IPS-18c (cell line): ENCODE measurements around the gene GRAP2.
"Not testable (repeated sequence)": the region's sequence is repeated elsewhere in the genome, so short reads cannot be mapped to it uniquely, and the experiment has no call there.

Experiments used
- H3K4me3 ChIP-seq: 2 replicates; pipeline ENCODE4 v1.7.0; 2013; ENCODE audit warnings: low read depth, mild to moderate bottlenecking, low read length, moderate library complexity; ENCODE audit not compliant: insufficient read depth
- H3K9me3 ChIP-seq: one replicate; pipeline ENCODE4 v1.6.1; 2013; ENCODE audit warnings: mild to moderate bottlenecking, low read length, moderate library complexity; ENCODE audit not compliant: control insufficient read depth, insufficient read depth

GRAP2 gene

DNA sequence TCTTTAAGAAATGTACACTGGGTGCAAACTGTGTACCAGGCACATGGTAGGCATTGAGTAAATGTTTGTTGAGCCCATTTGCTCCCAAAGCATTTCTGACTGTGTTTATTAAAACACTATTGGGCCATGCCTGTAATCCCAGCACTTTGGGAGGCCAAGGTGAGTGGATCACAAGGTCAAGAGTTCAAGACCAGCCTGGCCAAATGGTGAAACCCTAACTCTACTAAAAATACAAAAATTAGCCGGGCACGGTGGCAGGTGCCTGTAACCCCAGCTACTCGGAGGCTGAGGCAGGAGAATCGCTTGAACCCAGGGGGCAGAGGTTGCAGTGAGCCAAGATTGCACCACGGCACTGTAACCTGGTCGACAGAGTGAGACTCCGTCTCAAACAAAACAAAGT, 92.0 kb downstream of the GRAP2 start:
- H3K9me3 ChIP-seq, H3K4me3 ChIP-seq: not testable (repeated sequence)

DNA sequence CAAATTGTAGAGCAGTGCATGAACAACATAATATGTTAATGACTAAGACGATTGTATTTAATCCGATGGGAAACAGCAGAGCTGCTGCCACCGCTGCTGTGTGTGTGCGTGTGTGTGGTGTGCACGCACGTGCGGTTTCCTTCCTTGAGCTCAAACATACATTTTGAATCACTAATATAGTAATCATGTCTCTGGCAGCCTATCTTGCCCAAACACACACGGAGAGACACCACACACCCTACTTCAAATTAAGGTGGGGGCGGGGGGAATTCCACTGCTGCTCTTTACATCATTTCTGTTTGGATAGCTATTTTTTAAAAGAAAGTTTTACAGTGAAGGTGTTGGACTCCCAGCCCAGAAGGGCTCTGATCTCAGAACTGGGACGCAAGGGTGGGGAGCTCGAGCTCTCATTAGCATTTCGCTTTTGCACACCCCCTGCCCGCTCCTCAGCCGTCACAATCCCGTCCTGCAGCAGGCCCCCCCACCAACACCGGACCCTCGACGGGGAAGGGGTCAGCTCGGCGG, 93.2 kb downstream of the GRAP2 start:
- peak overlapping the region; percentile 38; the same call in 1 of the 2 replicates for H3K4me3 ChIP-seq
- H3K9me3 ChIP-seq = no peaks in the 10 kb centered on the region

DNA sequence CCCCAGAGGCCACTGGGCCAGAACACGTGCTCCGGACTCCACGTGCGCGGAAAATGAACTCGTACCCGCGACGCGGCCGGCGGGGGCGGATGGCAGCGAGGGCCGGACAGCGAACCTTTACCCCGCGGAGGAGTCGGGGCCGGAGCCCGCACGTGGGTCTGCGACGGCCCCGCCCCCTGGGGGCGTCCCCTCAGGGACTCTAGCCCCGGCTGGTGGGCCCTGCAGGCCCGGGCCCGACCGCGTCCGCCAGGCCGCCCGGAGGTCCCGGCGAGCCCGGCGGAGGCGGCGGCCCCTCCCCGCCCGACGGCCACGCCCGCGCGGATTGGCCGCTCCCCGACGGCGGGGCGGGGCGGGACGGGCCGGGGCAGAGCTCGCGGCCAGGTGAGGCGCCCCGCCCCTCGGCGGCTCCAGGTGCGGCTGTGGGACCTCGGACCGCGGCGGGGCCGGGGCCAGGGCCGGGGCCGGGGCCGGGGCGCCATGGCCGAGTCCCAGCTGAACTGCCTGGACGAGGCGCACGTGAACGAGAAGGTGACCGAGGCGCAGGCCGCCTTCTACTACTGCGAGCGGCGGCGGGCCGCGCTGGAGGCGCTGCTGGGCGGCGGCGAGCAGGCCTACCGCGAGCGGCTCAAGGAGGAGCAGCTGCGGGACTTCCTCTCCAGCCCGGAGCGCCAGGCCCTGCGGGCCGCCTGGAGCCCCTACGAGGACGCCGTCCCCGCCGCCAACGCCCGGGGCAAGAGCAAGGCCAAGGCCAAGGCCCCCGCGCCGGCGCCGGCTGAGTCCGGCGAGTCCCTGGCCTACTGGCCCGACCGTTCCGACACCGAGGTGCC, 93.9 kb downstream of the GRAP2 start, which contains the start of gene FAM83F:
FAM83F (plus strand) TSS at position 389 of the 827 bp plus-strand sequence; CDS start at position 478, 89 bp downstream.
- Histone ChIP-seq H3K9me3 (no peaks in the 10 kb centered on the region), H3K4me3 (peak within 1 kb of the TSS; percentile 60)

DNA sequence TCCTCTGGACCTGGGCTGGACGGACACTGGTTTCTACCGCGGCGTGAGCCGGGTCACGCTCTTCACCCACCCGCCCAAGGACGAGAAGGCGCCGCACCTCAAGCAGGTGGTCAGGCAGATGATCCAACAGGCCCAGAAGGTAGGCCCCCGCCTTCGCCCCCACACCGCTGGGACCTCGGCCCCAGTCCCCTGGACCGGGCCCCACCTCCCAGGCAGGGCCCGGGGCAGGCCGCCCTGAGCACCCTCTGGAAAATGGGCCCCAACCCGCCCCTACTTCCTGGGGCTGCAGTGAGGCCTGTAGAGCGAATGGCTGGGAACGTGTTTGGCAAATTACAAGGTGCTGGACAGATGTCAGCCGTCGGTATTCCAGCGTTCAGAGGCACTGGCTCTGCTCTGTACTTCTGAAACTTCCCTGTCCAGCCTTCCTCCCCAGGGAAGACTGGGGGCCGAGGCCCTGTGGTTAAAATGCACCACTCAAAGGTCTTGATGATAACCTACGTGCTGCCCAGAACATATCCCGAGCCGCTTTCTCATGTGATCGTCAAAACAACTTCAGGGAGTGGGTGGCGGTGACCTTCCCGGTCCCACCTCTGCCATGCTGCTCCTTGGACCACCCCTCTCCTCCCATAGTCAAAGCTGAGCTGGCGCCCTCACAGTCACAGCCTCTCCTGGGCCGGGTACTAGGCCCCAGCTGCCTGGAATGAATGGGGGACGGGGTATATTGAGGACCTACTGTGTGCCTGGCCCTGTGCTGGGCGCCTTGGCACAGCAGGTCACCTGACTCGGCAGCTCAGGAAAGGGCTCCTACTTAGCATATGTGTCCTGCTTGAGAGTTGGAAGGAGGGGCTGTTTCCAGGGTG, 94.7 kb downstream of the GRAP2 start:
- Histone ChIP-seq H3K9me3 (no peaks in the 10 kb centered on the region), H3K4me3 (peak overlapping the region; percentile 60)

DNA sequence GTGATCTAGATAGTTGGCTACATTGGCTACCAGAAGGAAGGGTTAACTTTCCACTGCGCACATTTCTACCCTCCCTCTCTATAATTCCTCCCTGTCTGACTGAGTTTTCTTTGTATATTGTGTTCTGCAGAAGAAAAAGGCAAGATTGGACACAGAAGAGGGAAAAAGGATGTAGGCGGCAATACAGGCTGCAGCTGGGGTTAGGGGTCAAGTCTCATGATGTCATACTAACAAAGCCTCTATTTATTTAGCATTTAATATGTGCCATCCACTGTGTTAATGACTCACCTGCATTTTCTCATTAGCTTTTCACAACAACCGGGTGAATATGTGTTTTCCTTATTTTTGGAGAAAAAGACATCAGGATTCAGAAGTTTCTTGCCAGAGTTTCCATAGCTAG, 95.8 kb downstream of the GRAP2 start:
- Histone ChIP-seq H3K4me3 (no peak overlapping the region), H3K9me3 (no peaks in the 10 kb centered on the region)

DNA sequence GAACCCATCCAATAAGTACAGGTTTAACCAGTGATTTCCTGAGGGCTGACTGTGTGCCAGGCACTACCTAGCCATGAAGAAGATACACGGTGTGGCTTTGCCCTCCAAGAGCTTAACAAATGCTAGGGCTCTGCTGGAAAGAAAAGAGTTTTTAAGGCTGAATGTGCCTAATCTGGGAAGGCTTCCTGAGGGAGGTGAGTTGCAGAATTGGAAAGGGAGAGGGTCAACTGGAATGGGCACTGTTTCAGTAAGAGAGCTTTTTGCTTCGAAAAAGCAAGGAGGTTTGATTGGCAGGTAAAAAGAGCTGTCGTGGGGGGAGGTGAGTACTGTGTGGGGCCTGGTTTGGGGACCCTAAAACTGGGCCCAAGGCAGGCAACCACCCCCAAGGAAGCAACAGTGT, 96.5 kb downstream of the GRAP2 start:
- Histone ChIP-seq H3K9me3 (no peaks in the 10 kb centered on the region), H3K4me3 (no peak overlapping the region)

DNA sequence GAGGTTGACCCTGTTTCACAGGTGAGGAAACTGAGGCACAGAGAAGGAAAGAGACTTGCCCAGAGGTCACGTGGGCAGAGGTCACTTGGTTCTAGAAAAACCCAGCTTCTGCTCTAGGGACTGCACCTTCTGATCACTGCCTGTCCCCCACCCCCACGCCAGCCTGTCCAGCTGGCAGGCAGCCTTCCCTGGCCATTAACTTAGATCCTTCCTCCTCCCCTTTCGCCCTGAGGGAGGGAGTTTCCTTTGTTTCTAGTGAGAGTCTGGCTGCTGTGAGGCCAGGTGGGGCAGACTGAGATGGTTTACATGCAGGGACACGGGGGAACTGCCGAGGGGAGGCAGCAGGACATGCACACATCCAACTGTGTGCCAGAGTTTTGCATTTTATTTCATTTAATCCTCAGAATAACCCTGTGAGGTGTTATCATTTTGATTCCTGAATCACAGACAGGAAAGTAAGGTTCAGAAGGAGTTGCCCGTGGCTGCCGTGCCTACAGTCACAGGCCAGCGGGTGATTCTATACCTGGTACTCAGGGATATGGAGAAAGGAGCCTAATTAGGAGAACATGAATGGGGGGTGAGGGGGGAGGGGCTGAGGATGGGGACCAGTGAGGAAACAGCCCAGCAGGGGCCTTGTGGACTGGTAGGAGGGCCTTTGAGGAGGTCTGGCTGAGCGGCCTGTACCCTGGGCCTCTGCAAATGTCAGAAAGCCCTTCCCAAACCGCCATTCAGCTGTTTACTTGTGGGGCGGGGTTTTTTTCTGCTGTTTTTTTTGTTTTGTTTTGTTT, 97.2 kb downstream of the GRAP2 start:
- peaks cover under 1% of the 10 kb centered on the region for H3K9me3 ChIP-seq
- H3K4me3 ChIP-seq = no peak overlapping the region

DNA sequence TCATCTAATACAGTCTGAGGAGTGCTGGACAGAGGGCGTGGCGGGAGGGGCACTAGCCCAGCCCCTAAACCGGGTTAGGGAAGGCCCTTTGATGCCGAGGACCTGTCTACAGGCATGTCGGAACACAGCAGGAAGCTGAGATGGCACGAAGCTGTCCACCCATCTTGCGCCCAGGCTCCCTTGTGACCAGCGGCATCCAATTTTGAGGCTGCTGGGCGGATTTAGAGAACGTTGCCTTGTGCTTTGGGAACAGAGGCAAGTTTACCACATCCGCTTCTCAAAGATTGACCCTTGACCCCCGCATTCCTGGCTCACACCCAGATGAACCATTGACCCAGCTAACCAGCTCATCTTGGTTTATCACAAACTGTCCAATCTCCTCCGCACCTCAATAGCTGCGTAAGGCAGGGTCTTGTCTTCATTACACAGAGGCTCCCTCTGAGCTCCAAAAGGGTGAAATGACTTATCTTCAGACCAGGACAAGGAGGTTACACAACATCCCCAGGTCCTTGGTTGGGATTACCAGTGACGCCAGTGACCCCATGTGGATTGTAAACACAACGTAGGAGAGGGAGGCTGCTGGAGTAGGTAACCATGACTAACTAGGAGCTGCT, 98.4 kb downstream of the GRAP2 start:
- H3K4me3 ChIP-seq = no peak overlapping the region
- peaks cover 2% of the 10 kb centered on the region for H3K9me3 ChIP-seq

DNA sequence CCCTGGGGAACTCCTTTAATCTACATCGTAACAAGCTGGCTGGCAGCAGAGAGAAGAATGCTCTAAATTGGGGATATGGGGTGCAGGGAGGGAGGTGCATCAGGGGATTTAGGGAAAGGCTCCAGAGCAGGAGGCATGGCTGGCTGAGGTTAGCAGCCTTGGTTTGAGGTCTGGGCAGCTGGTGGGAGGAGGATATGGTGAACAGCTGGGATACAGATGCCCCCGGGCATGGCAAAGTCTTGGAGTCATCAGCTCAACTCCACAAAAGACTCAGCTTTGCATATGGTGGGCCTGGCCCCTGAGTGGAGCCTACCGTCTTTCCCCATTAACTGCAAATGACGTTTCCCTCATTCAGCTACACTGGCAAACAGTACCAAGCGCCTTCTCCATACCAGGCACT, 99.3 kb downstream of the GRAP2 start:
- peaks cover 2% of the 10 kb centered on the region for H3K9me3 ChIP-seq
- H3K4me3 ChIP-seq = no peak overlapping the region

DNA sequence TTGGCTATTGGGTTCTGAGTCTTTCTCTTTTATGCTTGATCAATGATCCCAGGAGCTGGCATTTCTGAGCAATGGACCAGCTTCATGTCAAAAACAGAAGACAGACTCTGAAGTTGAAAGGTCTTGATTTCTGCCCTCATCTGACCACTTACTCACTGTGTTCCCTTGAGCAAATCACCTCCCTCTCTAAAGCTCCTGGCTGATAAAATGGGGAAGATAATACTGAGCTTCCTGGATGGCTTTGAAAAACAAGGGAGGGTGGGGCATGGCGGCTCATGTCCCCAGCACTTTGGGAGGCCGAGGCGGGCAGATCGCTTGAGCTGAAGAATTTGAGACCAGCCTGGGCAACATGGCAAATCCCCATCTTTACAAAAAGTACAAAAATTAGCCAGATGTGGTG, 100.2 kb downstream of the GRAP2 start:
- H3K4me3 ChIP-seq = no peak overlapping the region
- peaks cover 2% of the 10 kb centered on the region for H3K9me3 ChIP-seq

DNA sequence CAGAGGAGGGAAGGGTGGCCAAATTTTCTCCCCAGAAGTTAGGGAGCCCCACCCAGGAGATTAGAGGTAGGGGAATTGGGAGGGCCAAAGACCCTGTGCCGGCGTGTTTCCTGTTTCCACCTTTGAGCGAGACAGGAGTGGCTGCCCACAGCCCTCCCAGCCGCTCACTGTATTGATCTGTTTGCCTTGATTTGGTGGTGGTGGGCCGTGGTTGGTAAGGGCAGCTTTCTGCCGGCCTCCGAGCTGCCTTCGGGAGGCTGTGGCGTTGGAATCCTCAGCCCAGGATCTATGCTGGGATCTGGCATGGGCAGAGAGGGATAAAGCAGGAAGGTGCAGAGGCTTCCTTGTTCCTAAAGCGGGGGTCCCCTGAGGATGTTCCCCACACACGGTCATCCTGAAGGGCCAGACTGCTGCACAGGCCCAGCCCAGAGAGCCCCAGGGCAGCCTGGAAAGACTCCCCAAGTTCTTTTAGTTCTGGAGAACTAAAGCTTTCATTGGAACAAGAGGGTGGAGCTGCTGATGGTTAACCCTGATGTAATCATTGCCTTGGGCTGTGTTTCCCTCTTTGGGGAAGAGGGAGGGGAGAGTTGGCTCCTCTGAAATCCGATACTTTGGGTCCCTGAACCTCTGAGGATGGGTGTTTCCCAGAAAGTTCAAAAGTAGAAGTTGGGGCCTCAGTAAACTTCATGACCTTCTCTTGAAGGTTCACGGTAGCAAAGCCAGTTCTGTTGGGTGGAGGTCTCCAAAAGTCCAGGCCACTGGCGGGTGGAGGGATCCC, 101.1 kb downstream of the GRAP2 start:
- no peak overlapping the region; the same call in 1 of the 2 replicates for H3K4me3 ChIP-seq
- H3K9me3 ChIP-seq = peaks cover 2% of the 10 kb centered on the region

DNA sequence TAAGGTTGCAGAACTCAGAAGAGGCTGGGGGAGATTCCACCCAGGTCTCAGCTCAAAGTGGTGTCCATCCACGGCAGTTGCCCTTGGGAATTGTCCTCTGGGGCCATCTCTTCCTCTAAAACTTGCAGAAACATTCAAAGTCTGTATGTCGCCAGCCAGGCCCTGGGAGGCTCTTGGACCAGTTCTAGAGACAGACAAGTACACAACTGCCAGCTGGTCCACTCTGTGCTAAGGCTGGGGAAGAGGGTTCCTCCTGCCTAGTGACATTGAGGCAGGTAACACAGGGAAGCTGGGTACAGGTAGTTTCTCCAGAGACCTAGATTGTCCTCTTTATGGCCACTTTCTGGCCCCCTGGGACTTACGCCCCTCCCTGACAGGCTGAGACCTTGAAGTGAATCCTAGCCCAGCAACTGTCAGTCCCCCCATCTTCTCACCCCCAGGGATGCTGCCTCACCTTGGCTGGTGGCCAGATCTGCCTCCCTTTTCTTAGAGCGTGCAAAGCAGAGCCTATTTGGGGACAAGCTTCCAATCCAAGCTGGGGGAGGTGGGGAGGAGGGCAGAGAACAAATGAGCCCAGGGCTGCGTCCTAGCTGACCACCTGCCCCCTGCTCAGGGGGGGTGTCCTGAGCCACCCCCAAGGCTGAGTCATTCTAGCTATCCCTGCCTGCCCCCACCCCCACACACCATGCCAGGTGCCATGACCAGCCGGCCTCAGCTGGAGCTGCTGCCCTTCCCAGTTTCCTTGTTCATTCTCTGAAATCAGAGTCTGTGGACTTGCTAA, 102.2 kb downstream of the GRAP2 start:
- H3K9me3 ChIP-seq = peaks cover 2% of the 10 kb centered on the region
- H3K4me3 ChIP-seq = no peak overlapping the region

DNA sequence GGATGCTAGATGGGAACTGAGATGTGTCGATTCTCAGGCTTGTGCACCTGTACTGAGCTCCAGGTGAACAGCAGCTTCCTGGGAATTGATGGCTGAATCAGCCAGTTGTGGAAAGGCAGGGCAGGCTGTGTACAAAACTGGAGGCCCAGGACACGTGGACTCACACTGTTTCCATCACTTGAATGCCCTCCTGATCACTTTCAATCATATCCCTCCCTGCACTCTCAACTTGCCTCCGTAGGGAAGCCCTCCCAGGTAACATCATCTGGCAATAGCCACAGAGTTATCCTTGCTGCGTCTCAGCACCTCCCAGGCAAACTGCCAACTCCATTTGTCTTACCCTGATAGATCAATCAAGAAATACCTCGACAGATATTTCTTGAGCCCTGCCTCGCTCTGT, 104.0 kb downstream of the GRAP2 start:
- H3K4me3 ChIP-seq = no peak overlapping the region
- peaks cover 2% of the 10 kb centered on the region for H3K9me3 ChIP-seq

DNA sequence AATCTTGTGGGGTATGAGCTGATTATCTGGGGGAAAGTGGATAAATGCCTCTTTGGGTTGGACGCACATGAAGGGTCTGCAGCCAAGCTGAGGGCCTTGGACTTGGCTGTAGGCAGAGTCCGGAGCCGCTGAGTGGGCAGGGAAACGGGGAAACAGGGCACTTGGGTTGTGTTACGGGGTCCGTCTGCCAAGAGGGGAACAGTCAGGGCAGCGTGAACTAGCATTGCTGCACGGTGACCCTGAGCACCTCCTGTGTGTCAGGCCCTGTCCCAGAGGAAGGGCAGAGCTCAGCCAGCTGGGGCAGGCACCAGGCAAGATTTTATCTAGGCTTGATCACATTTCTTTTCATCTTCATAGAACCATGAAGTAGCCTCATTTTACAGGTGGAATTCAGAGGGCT, 105.8 kb downstream of the GRAP2 start:
- no peak overlapping the region for H3K4me3 ChIP-seq
- peaks cover 2% of the 10 kb centered on the region for H3K9me3 ChIP-seq

DNA sequence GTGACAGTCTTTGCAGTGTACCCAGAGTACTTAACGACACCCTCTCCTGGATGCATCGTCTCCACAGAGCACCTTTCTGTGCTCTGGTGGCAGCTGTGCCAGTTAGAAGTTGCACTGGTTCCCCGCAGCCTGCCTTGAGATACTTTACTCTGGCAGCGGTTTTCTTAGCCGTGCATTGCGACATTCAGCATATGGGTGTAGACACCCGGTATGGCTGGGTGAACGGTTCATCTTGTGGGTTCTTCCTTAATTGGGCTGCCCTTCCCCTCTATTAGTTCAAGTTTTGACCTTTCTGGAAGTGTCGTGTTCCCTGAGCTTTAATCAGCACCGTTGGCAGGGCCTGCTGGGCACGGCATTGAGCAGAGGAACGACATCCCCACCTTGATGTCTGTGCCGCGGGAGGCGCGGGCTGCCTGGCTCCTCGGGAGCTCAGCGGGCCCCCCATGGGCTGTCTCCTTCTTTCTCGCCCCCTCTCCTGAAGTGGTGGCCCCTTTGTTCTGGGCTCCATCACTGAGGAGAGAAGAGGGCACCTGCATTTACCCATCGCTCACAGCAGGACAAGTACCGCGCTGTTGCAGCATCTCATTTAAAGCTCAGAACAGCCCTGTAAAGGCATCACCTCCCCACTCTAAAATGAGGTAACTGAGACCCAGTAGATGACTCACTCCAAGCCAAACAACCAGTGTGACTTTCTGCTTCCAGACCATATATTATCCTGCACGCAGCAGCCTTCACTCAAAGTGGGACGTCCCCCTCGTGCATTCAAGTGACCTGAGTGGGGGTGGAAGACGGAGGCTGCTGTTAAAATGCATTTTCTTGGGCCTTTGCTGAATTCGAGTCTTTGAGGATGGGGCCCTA, 107.2 kb downstream of the GRAP2 start:
- no peak overlapping the region for H3K4me3 ChIP-seq

More for the DNA sequence above, 107.2 kb downstream of the GRAP2 start:
- H3K9me3 ChIP-seq = peaks cover 2% of the 10 kb centered on the region
